Kidney (tissue), 14 donors: ENCODE results near the gene CFD. TPM values are rescaled to one million over a fixed set of nuclear protein-coding genes. Genes with fewer than 3 reads are reported as not detected.

ENCODE experiments used
- DNase-seq, 5 donors: peaks; one replicate each; pipeline ENCODE4 v3.0.0-alpha.2; 2013 to 2020
- FAIRE-seq: peaks from 2 replicates; lab custom pipeline; 2012; peaks lifted over from hg19 to GRCh38; lab: Jason Lieb, UNC
- H3K27ac ChIP-seq, 2 donors: one replicate each; pipeline ENCODE4 v1.7.0; 2013; ENCODE audit warnings: low read depth in 2 of 2, low read length in 2 of 2, inconsistent platforms in 1 of 2
- H3K27me3 ChIP-seq: one replicate; pipeline ENCODE4 v1.7.1; 2013; ENCODE audit warnings: low read length, inconsistent platforms; ENCODE audit not compliant: control insufficient read depth, insufficient read depth
- H3K36me3 ChIP-seq, 3 donors: one replicate each; pipeline versions ENCODE4 v1.7.0 to v1.7.1; 2013; ENCODE audit warnings: low read length in 3 of 3, control low read depth in 1 of 3, inconsistent platforms in 1 of 3; ENCODE audit not compliant: insufficient read depth in 3 of 3, control insufficient read depth in 2 of 3
- H3K4me1 ChIP-seq, 3 donors: one replicate each; pipeline versions ENCODE4 v1.7.0 to v1.7.1; 2013; ENCODE audit warnings: low read length in 3 of 3, inconsistent platforms in 1 of 3, low read depth in 1 of 3; ENCODE audit not compliant: control insufficient read depth in 2 of 3, insufficient read depth in 2 of 3
- H3K4me3 ChIP-seq, 3 donors: one replicate each; pipeline versions ENCODE4 v1.7.0 to v1.8.1; 2013; ENCODE audit warnings: low read length in 3 of 3, control low read depth in 1 of 3, inconsistent platforms in 1 of 3
- H3K9ac ChIP-seq, 3 donors: one replicate each; pipeline versions ENCODE4 v1.7.0 to v1.7.1; 2013; ENCODE audit warnings: low read length in 3 of 3, control low read depth in 1 of 3, inconsistent platforms in 1 of 3
- H3K9me3 ChIP-seq, 3 donors: one replicate each; pipeline versions ENCODE4 v1.7.0 to v1.7.1; 2013; ENCODE audit warnings: low read length in 3 of 3, control low read depth in 1 of 3, inconsistent platforms in 1 of 3; ENCODE audit not compliant: control insufficient read depth in 2 of 3, insufficient read depth in 1 of 3
- CTCF ChIP-seq: IDR thresholded peaks from 3 replicates; pipeline ENCODE4 v1.5.1; 2012; ENCODE audit warnings: mild to moderate bottlenecking, moderate library complexity, borderline replicate concordance; ENCODE audit not compliant: insufficient read depth; ENCODE audit errors: extremely low read depth
- intact Hi-C: fragments of 100-400 bp; cut with DNase I; formaldehyde crosslinking; loops from one replicate; pipeline ENCODE4 v1.11.1; 2022
- polyA plus RNA-seq: library from polyadenylated mRNA; stranded (reverse); fragments of 350-450 nt; fragmentation: Illumina TruSeq; extraction: RNeasy Lipid Tissue Mini Kit (QIAGEN cat#74804); gene quantifications from one replicate; pipeline ENCODE4 v1.2.3, GENCODE V29; 2014; ENCODE audit warnings: low read depth, low replicate concordance; ENCODE audit not compliant: insufficient read depth
- total RNA-seq: library from RNA; stranded (reverse); fragmentation: NEBNext Ultra II Directional; extraction: Animal tissue kit (Norgen Biotek cat#: 25700); gene quantifications from one replicate; pipeline ENCODE4 v1.2.1, GENCODE V29; 2021
- donor health status: control.
- donor health status: control.
- donor health status: control.
- donor health status: control.
- donor health status: control.
- donor health status: DM: yes; HTN: yes; CAD: no.
- donor health status: Normal renal cell carcinoma (clear cell type).

The CFD gene
- total and polyA plus RNA-seq, 2 donors from 2014 or later: 4.6 to 35.1 TPM

- no peak overlapping the region for H3K9ac ChIP-seq
- H3K27ac ChIP-seq: no peak overlapping the region
- no peak overlapping the region for H3K4me3 ChIP-seq
- intact Hi-C loops: no loop called here
- DNase-seq (peak in 1 of 5 donors; percentile 78), FAIRE-seq (no peak)
- no peak for TF ChIP-seq CTCF
- no peaks in the 10 kb centered on the region for H3K36me3 ChIP-seq
- H3K27me3 ChIP-seq: no peaks in the 10 kb centered on the region
- no peaks in the 10 kb centered on the region for H3K9me3 ChIP-seq
- peaks cover 0 to 10% (median 0%) of the 10 kb centered on the region in 3 donors for H3K4me1 ChIP-seq
Observed at GRCh38 chr19:861141-861755, 1.8 kb downstream of the CFD start.

GRCh38 chr19:861756-862580, 2.5 kb downstream of the CFD start:
- Histone ChIP-seq H3K9ac (no peak overlapping the region), H3K9me3 (no peaks in the 10 kb centered on the region), H3K27me3 (no peaks in the 10 kb centered on the region), H3K4me3 (no peak overlapping the region), H3K36me3 (no peaks in the 10 kb centered on the region), H3K4me1 (peaks cover 0 to 10% (median 0%) of the 10 kb centered on the region in 3 donors), H3K27ac (no peak overlapping the region)
- intact Hi-C loops: no loop called here
- peak in 3 of 5 donors; percentile 54 to 91 (median 89) for DNase-seq
- no peak for FAIRE-seq
- TF ChIP-seq CTCF: no peak

- Histone ChIP-seq H3K36me3 (no peaks in the 10 kb centered on the region), H3K4me1 (peaks cover 0 to 10% (median 0%) of the 10 kb centered on the region in 3 donors), H3K9ac (no peak overlapping the region), H3K9me3 (no peaks in the 10 kb centered on the region), H3K27me3 (no peaks in the 10 kb centered on the region), H3K4me3 (no peak overlapping the region), H3K27ac (no peak overlapping the region)
- FAIRE-seq (no peak), DNase-seq (peak in 4 of 5 donors; percentile 66 to 92 (median 74))
- TF ChIP-seq CTCF: no peak
- intact Hi-C loops: no loop called here
Observed at GRCh38 chr19:862581-863314, 3.3 kb downstream of the CFD start.
